ENCODE data around the gene SEBOX.

DNA sequence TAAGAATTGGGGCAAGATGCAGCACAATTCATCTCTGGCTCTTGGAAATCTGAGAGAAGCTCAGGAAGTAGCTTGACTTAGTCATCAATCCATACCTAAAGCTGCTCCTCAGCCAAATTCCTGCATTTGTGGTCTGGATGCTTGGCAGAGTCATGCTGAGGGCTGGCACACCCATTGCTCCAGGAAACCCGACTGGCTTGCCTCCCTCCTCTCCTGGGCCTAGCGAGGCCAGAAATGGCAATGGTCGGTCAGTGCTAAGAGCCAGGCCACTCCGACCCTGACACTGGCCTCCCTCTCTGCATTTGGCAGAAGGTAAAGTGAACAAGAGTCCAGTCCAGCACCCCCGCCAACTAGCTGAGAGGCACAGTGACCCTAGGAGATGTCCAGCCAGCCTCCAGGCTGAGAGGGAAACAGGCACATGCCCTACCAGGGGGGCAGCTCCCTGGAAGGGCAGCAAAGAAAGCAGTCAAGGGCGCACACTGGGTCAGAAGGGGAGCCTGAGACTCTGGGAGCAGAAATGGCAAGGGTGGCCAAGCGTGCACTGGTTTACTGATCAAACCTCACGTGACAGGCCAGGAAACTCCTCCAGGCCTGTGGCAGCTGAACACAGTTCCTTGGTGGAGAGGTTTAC is 17.6 kb downstream of the SEBOX start:
- TF ChIP-seq, protein P1, sequence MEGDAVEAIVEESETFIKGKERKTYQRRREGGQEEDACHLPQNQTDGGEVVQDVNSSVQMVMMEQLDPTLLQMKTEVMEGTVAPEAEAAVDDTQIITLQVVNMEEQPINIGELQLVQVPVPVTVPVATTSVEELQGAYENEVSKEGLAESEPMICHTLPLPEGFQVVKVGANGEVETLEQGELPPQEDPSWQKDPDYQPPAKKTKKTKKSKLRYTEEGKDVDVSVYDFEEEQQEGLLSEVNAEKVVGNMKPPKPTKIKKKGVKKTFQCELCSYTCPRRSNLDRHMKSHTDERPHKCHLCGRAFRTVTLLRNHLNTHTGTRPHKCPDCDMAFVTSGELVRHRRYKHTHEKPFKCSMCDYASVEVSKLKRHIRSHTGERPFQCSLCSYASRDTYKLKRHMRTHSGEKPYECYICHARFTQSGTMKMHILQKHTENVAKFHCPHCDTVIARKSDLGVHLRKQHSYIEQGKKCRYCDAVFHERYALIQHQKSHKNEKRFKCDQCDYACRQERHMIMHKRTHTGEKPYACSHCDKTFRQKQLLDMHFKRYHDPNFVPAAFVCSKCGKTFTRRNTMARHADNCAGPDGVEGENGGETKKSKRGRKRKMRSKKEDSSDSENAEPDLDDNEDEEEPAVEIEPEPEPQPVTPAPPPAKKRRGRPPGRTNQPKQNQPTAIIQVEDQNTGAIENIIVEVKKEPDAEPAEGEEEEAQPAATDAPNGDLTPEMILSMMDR (IDR thresholded peaks at IDR 0.05): no peak
- TF ChIP-seq EP300 (IDR thresholded peaks at IDR 0.05) (no peak), POLR2AphosphoS5 (IDR thresholded peaks at IDR 0.05) (no peak), POLR2A (IDR thresholded peaks at IDR 0.05) (no peak)
